Endothelial cell of umbilical vein (primary cell): ENCODE data around the gene AP4B1. TPM values are rescaled to one million over a fixed set of nuclear protein-coding genes. Genes with fewer than 3 reads are reported as not detected.

Experiments
- BruUV-seq: library from RNA; stranded (reverse); fragments of 400-500 nt; replicated peaks from 2 replicates; lab custom pipeline; 2021; lab: Mats Ljungman, UMichigan
- CTCF ChIA-PET: fragments of 300-600, 350-600 bp; sonication (Branson Sonifier 250); formaldehyde crosslinking; loops from one replicate; lab custom pipeline; 2021; ENCODE audit warnings: antibody characterized with exemption, inconsistent platforms; lab: Charles Lee
- POLR2A ChIA-PET: fragments of 300-600, 350-600 bp; sonication (Branson Sonifier 250); formaldehyde crosslinking; loops from one replicate; lab custom pipeline; 2021; ENCODE audit warnings: antibody characterized with exemption, inconsistent platforms; lab: Charles Lee
- DNase-seq: peaks from one replicate; pipeline ENCODE4 v3.0.0-alpha.2; 2011; ENCODE audit warnings: low read depth, low spot score
- FAIRE-seq: peaks from 2 replicates; lab custom pipeline; 2011; peaks lifted over from hg19 to GRCh38; lab: Jason Lieb, UNC
- H2AFZ ChIP-seq: 2 replicates; pipeline ENCODE4 v1.6.0; 2012; ENCODE audit warnings: low read depth, low read length, control low read depth, inconsistent platforms
- H3K27ac ChIP-seq: 2 replicates; pipeline ENCODE4 v1.5.1; 2011; ENCODE audit warnings: low read depth, mild to moderate bottlenecking, control low read depth, low read length, moderate library complexity; ENCODE audit not compliant: insufficient read depth
- H3K27me3 ChIP-seq, 2 experiments: 2 replicates each; pipeline versions ENCODE4 v1.6.0 to v1.6.1; 2011; ENCODE audit warnings: low read length in 2 of 2, mixed read lengths in 1 of 2; ENCODE audit not compliant: control insufficient read depth in 2 of 2, insufficient read depth in 2 of 2
- H3K36me3 ChIP-seq, 2 experiments: 2 replicates in 1 of 2; 3 replicates in 1 of 2; pipeline ENCODE4 v1.5.1; 2011; ENCODE audit warnings: low read length in 2 of 2, mild to moderate bottlenecking in 1 of 2, moderate library complexity in 1 of 2; ENCODE audit not compliant: control insufficient read depth in 2 of 2, insufficient read depth in 2 of 2; ENCODE audit errors: extremely low read depth in 1 of 2
- H3K4me1 ChIP-seq: 3 replicates; pipeline ENCODE4 v1.5.1; 2011; ENCODE audit warnings: mild to moderate bottlenecking, low read length; ENCODE audit not compliant: control insufficient read depth, insufficient read depth; ENCODE audit errors: extremely low read depth
- H3K4me2 ChIP-seq: 2 replicates; pipeline ENCODE4 v1.6.1; 2011; ENCODE audit warnings: low read length, control low read depth, mixed read lengths; ENCODE audit not compliant: insufficient read depth
- H3K4me3 ChIP-seq, 3 experiments: fragments of 200-600 bp in 1 of 3; sonication (generic), shearing (Covaris generic) in 1 of 3; replicated peaks in 1 of 3; 2 replicates each; pipeline ENCODE4 v1.5.1; 2011 to 2016; ENCODE audit warnings: control low read depth in 3 of 3, low read length in 3 of 3, mild to moderate bottlenecking in 2 of 3, inconsistent platforms in 1 of 3, low read depth in 1 of 3, moderate library complexity in 1 of 3; ENCODE audit not compliant: insufficient read depth in 1 of 3
- H3K79me2 ChIP-seq: 2 replicates; pipeline ENCODE4 v1.6.0; 2012; ENCODE audit warnings: low read length, inconsistent platforms; ENCODE audit not compliant: control insufficient read depth, insufficient read depth
- H3K9ac ChIP-seq: replicated peaks from 2 replicates; pipeline ENCODE3; 2011; ENCODE audit warnings: low read length, control low read depth; ENCODE audit not compliant: insufficient read depth; ENCODE audit errors: extremely low read depth
- H3K9me1 ChIP-seq: replicated peaks from 3 replicates; pipeline ENCODE4 v1.6.0; 2011; ENCODE audit warnings: mild to moderate bottlenecking, low read length; ENCODE audit not compliant: control insufficient read depth, insufficient read depth; ENCODE audit errors: extremely low read depth
- H3K9me3 ChIP-seq: replicated peaks from 2 replicates; pipeline ENCODE4 v1.5.1; 2012; ENCODE audit warnings: low read length, inconsistent platforms; ENCODE audit not compliant: control insufficient read depth, insufficient read depth
- H4K20me1 ChIP-seq: replicated peaks from 2 replicates; pipeline ENCODE3; 2011; ENCODE audit warnings: mild to moderate bottlenecking, low read length; ENCODE audit not compliant: control insufficient read depth, insufficient read depth; ENCODE audit errors: extremely low read depth
- CTCF ChIP-seq, 2 donors: IDR thresholded peaks; 1 replicate in 1 of 2; 2 replicates in 1 of 2; pipeline ENCODE4 v1.5.1; 2011; ENCODE audit warnings: low read length in 2 of 2, mild to moderate bottlenecking in 2 of 2, moderate library complexity in 2 of 2, control low read depth in 1 of 2, inconsistent platforms in 1 of 2, low read depth in 1 of 2; ENCODE audit not compliant: insufficient read depth in 1 of 2; ENCODE audit errors: extremely low read depth in 1 of 2
- EZH2 ChIP-seq: IDR thresholded peaks from 2 replicates; pipeline ENCODE4 v1.6.1; 2012; ENCODE audit warnings: borderline replicate concordance, low read depth, mild to moderate bottlenecking, moderate library complexity, low read length, inconsistent platforms; ENCODE audit not compliant: severe bottlenecking
- FOS ChIP-seq: IDR thresholded peaks from 2 replicates; pipeline ENCODE4 v1.6.1; 2011; ENCODE audit warnings: mild to moderate bottlenecking, low read length, moderate library complexity, borderline replicate concordance; ENCODE audit not compliant: insufficient read depth
- GATA2 ChIP-seq: IDR thresholded peaks from 2 replicates; pipeline ENCODE4 v1.7.0; 2011; ENCODE audit warnings: low read depth, mild to moderate bottlenecking, moderate library complexity, mixed read lengths, low read length; ENCODE audit not compliant: insufficient read length, insufficient read depth
- JUN ChIP-seq: IDR thresholded peaks from 2 replicates; pipeline ENCODE4 v1.6.1; 2011; ENCODE audit warnings: borderline replicate concordance, low read depth; ENCODE audit not compliant: insufficient read length, insufficient read depth
- MAX ChIP-seq: IDR thresholded peaks from 2 replicates; pipeline ENCODE4 v1.6.1; 2011; ENCODE audit not compliant: insufficient read depth, insufficient read length
- MYC ChIP-seq: IDR thresholded peaks from one replicate; pipeline ENCODE4 v1.6.1; 2011; ENCODE audit warnings: mild to moderate bottlenecking, low read depth, low read length
- POLR2A ChIP-seq: IDR thresholded peaks from 2 replicates; pipeline ENCODE4 v1.6.1; 2012; ENCODE audit warnings: low read depth, mild to moderate bottlenecking, control low read depth, low read length
- POLR2AphosphoS5 ChIP-seq: IDR thresholded peaks from 2 replicates; pipeline ENCODE4 v1.6.1; 2012; ENCODE audit warnings: low read depth, mild to moderate bottlenecking, control low read depth, low read length, moderate library complexity; ENCODE audit not compliant: insufficient read depth
- dilution Hi-C: fragments of 300-500 bp; cut with MboI; formaldehyde crosslinking; loops from one replicate; pipeline ENCODE4 v1.15.0; 2019; ENCODE audit warnings: low sequenced_read_pairs; ENCODE audit not compliant: extremely low pct_ligation_motif_present
- intact Hi-C: fragments of 100-400 bp; cut with micrococcal nuclease; formaldehyde crosslinking; loops from one replicate; pipeline ENCODE4 v1.10.0; 2022
- polyA plus RNA-seq, 4 experiments: library from polyadenylated mRNA; depleted of rRNA in 3 of 4; stranded (reverse) in 3 of 4; unstranded in 1 of 4; fragments of >200 nt; gene quantifications; 2 replicates each; pipeline versions ENCODE4 v1.2.1 to v1.2.3, GENCODE V29; 2011 to 2012; ENCODE audit warnings: missing spikeins in 1 of 4
- total RNA-seq: library from RNA; stranded (reverse); gene quantifications from 2 replicates; pipeline ENCODE4 v1.2.3, GENCODE V29; 2021

Gene AP4B1
- total and polyA plus RNA-seq, 2 donors (not counting 3 experiments of a cell fraction or from before 2014, with no cell fraction given) = 21.9 to 33.0 TPM

GRCh38 chr1:113903501-113904292, 902 bp downstream of the AP4B1 start:
- no peak for TF ChIP-seq FOS
- no peak for TF ChIP-seq GATA2
- no peak for TF ChIP-seq MYC
- TF ChIP-seq EZH2 = no peak
- Histone ChIP-seq H3K9me1 (no peaks in the 10 kb centered on the region), H3K4me2 (peak overlapping the region; percentile 88), H2AFZ (peak overlapping the region; percentile 69), H3K27me3 (no peaks in the 10 kb centered on the region), H3K27ac (peak overlapping the region; percentile 72), H3K79me2 (peaks cover 30% of the 10 kb centered on the region), H3K36me3 (peaks cover 6 to 8% of the 10 kb centered on the region in 2 experiments), H3K4me1 (peaks cover 12% of the 10 kb centered on the region), H4K20me1 (no peaks in the 10 kb centered on the region), H3K9me3 (no peaks in the 10 kb centered on the region), H3K9ac (peak overlapping the region; percentile 91), H3K4me3 (peak overlapping the region; percentile 55 to 86 (median 60))
- dilution Hi-C loops (no loop called here), intact Hi-C loops (loop anchor here (2.0 to 10.0 kb wide), 3 partner anchors 75 to 1189 kb away; partner anchors contain the start of genes OLFML3 and PPM1J)
- POLR2A ChIA-PET = interaction anchor here (0.6 to 1.7 kb wide), 7 partner anchors 26 to 231 kb away, joined by 3 to 8 read pairs (median 5); partner anchors contain the start of genes HIPK1 and RSBN1
- peak; percentile 4 for FAIRE-seq
- CTCF ChIA-PET = interaction anchor here (0.6 to 4.8 kb wide), 15 partner anchors 8 to 379 kb away, joined by 3 to 54 read pairs (median 4); partner anchors contain the start of gene HIPK1
- BruUV-seq = no TSS peak
- DNase-seq = no peak

- H4K20me1 ChIP-seq = no peaks in the 10 kb centered on the region
- DNase-seq = no peak
- no peak overlapping the region for H2AFZ ChIP-seq
- no peak overlapping the region for H3K4me2 ChIP-seq
- H3K27ac ChIP-seq = no peak overlapping the region
- dilution Hi-C loops = no loop called here
- H3K27me3 ChIP-seq = no peaks in the 10 kb centered on the region
- H3K4me3 ChIP-seq = no peak overlapping the region
- no peaks in the 10 kb centered on the region for H3K9me3 ChIP-seq
- H3K79me2 ChIP-seq = peaks cover 25% of the 10 kb centered on the region
- FAIRE-seq = no peak
- ChIA-PET POLR2A (no interaction called here), CTCF (interaction anchor here (0.6 to 4.8 kb wide), 4 partner anchors 11 to 66 kb away, joined by 3 to 54 read pairs (median 6); partner anchors contain the start of gene HIPK1)
- intact Hi-C loops = loop anchor here (10.0 kb wide), 1 partner anchor 1186 kb away; the partner anchor contains the start of gene PPM1J
- H3K9me1 ChIP-seq = no peaks in the 10 kb centered on the region
- no peak overlapping the region for H3K9ac ChIP-seq
- peaks cover 16% of the 10 kb centered on the region for H3K4me1 ChIP-seq
- no TSS peak for BruUV-seq
- H3K36me3 ChIP-seq = peaks cover 14% of the 10 kb centered on the region in 2 experiments
- TF ChIP-seq POLR2AphosphoS5 (no peak), MAX (no peak), EZH2 (no peak), FOS (no peak), GATA2 (no peak), JUN (no peak), POLR2A (no peak), CTCF (IDR thresholded peaks at IDR 0.05; ENCODE audit: extremely low read depth in 1 of 2, insufficient read depth in 1 of 2, low read depth in 1 of 2, low read length in 2 of 2) (no peak), MYC (no peak)
These were observed 3.4 kb downstream of the AP4B1 start for GRCh38 chr1:113901191-113901590.
